WTC11 (cell line): ENCODE data around the gene CNTNAP2.

Source experiments
- ELF4 ChIP-seq: sonication (generic); formaldehyde crosslinking; IDR thresholded peaks from 2 replicates; pipeline ENCODE4 v1.8.1; 2022; ENCODE audit warnings: low read depth, mild to moderate bottlenecking, moderate library complexity, missing genetic modification reagents
- ETV6 ChIP-seq: sonication (generic); formaldehyde crosslinking; IDR thresholded peaks from 2 replicates; pipeline ENCODE4 v1.8.1; 2022; ENCODE audit warnings: mild to moderate bottlenecking, missing genetic modification reagents
- SMAD4 ChIP-seq: sonication (generic); formaldehyde crosslinking; IDR thresholded peaks from 2 replicates; pipeline ENCODE4 v1.8.0; 2022; ENCODE audit warnings: mild to moderate bottlenecking, missing genetic modification reagents
- TEAD4 ChIP-seq: sonication (generic); formaldehyde crosslinking; IDR thresholded peaks from 2 replicates; pipeline ENCODE4 v1.8.0; 2022; ENCODE audit warnings: mild to moderate bottlenecking, missing genetic modification reagents
- TP53 ChIP-seq: sonication (generic); formaldehyde crosslinking; IDR thresholded peaks from 2 replicates; pipeline ENCODE4 v1.8.1; 2023; ENCODE audit warnings: mild to moderate bottlenecking, missing genetic modification reagents
- ZNF423 ChIP-seq: fragments of 250-450 bp; sonication (Bioruptor Pico); IDR thresholded peaks from 2 replicates; pipeline ENCODE4 v2.1.2; 2022; ENCODE audit warnings: mild to moderate bottlenecking, moderate library complexity
- TF ChIP-seq, protein P1 (sequence below): sonication (generic); formaldehyde crosslinking; IDR thresholded peaks from 2 replicates; pipeline ENCODE4 v1.8.1; 2022; ENCODE audit warnings: low read depth, missing genetic modification reagents, borderline replicate concordance
- TF ChIP-seq, protein P2 (sequence below): sonication (generic); formaldehyde crosslinking; IDR thresholded peaks from 2 replicates; pipeline ENCODE4 v1.8.1; 2023; ENCODE audit warnings: mild to moderate bottlenecking, missing genetic modification reagents
- TF ChIP-seq, protein P3 (sequence below): fragments of 200-600 bp; IDR thresholded peaks from 2 replicates; pipeline ENCODE4 v1.8.0; 2022; ENCODE audit warnings: antibody characterized with exemption
- TF ChIP-seq, protein P4 (sequence below): sonication (generic); formaldehyde crosslinking; conservative IDR thresholded peaks from 2 replicates; pipeline ENCODE4 v1.8.1; 2022; ENCODE audit warnings: mild to moderate bottlenecking, missing genetic modification reagents

DNA sequence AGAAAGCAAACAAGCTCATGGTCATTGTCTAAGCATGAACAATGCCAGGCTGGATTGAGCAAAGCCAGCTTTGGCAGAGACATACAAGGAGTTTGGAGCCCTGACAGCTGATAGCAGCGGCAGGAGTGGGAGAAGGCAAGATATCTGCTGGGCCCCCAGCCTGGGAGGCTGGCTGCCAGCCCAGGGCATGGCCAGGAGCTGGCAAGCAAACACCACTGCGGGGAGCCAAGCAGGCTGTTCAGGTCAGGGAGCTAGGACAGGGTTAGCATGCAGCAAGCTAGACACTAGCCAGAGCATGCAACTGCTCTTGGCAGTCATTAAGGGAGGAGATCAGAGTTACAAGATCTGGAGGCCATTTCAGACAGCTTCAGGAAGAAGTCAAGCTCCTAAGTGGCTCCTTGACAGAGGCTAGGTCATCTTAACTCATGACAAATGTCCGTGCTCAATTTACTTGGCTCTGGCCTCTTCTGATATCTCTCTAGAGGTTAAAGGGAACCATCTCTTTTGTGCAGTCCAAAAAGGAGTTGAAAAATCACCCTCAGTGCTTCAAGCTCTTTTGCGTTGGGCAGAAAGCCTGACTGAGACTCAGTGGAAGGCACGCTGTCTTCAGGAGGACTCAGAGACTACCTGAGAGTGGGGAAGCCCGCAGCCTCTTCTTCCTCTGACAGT is 2037.1 kb downstream of the CNTNAP2 start:
- TF ChIP-seq, protein P1, sequence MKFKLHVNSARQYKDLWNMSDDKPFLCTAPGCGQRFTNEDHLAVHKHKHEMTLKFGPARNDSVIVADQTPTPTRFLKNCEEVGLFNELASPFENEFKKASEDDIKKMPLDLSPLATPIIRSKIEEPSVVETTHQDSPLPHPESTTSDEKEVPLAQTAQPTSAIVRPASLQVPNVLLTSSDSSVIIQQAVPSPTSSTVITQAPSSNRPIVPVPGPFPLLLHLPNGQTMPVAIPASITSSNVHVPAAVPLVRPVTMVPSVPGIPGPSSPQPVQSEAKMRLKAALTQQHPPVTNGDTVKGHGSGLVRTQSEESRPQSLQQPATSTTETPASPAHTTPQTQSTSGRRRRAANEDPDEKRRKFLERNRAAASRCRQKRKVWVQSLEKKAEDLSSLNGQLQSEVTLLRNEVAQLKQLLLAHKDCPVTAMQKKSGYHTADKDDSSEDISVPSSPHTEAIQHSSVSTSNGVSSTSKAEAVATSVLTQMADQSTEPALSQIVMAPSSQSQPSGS (CRISPR knock-in tag): no peak
- TF ChIP-seq, protein P2, sequence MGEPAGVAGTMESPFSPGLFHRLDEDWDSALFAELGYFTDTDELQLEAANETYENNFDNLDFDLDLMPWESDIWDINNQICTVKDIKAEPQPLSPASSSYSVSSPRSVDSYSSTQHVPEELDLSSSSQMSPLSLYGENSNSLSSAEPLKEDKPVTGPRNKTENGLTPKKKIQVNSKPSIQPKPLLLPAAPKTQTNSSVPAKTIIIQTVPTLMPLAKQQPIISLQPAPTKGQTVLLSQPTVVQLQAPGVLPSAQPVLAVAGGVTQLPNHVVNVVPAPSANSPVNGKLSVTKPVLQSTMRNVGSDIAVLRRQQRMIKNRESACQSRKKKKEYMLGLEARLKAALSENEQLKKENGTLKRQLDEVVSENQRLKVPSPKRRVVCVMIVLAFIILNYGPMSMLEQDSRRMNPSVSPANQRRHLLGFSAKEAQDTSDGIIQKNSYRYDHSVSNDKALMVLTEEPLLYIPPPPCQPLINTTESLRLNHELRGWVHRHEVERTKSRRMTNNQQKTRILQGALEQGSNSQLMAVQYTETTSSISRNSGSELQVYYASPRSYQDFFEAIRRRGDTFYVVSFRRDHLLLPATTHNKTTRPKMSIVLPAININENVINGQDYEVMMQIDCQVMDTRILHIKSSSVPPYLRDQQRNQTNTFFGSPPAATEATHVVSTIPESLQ (CRISPR knock-in tag): no peak
- TF ChIP-seq ZNF423 (CRISPR knock-in tag) (no peak), TEAD4 (CRISPR knock-in tag) (no peak), TP53 (CRISPR knock-in tag) (no peak), ELF4 (CRISPR knock-in tag) (no peak), ETV6 (no peak), SMAD4 (CRISPR knock-in tag) (no peak)
- TF ChIP-seq, protein P3, sequence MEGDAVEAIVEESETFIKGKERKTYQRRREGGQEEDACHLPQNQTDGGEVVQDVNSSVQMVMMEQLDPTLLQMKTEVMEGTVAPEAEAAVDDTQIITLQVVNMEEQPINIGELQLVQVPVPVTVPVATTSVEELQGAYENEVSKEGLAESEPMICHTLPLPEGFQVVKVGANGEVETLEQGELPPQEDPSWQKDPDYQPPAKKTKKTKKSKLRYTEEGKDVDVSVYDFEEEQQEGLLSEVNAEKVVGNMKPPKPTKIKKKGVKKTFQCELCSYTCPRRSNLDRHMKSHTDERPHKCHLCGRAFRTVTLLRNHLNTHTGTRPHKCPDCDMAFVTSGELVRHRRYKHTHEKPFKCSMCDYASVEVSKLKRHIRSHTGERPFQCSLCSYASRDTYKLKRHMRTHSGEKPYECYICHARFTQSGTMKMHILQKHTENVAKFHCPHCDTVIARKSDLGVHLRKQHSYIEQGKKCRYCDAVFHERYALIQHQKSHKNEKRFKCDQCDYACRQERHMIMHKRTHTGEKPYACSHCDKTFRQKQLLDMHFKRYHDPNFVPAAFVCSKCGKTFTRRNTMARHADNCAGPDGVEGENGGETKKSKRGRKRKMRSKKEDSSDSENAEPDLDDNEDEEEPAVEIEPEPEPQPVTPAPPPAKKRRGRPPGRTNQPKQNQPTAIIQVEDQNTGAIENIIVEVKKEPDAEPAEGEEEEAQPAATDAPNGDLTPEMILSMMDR: no peak
- TF ChIP-seq, protein P4, sequence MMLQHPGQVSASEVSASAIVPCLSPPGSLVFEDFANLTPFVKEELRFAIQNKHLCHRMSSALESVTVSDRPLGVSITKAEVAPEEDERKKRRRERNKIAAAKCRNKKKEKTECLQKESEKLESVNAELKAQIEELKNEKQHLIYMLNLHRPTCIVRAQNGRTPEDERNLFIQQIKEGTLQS (CRISPR knock-in tag): no peak
